ENCODE results near the gene CCDC83. TPM values are rescaled to one million over a fixed set of nuclear protein-coding genes. Genes with fewer than 3 reads are reported as not detected.
"Not testable (repeated sequence)": the region's sequence is repeated elsewhere in the genome, so short reads cannot be mapped to it uniquely, and the experiment has no call there.

Gene CCDC83
- total and polyA plus RNA-seq, 9 of the 15 experiments (the other 6 are each of a cell fraction or from before 2014, with no cell fraction given) = not detected

DNA sequence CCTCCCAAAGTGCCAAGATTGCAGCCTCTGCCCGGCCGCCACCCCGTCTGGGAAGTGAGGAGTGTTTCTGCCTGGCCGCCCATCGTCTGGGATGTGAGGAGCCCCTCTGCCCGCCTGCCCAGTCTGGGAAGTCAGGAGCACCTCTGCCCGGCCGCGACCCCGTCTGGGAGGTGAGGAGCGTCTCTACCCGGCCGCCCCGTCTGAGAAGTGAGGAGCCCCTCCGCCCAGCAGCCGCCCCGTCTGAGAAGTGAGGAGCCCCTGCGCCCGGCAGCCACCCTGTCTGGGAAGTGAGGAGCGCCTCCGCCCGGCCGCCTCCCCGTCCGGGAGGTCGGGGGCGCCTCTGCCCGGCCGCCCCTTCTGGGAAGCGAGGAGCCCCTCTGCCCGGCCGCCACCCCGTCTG lies 2.4 kb upstream of the CCDC83 start:
- H4K20me1 ChIP-seq (replicated peaks; ENCODE audit: control insufficient read depth, insufficient read depth, low read length); H3K27ac ChIP-seq (ENCODE audit: extremely low read depth, low read depth, low read length); DNase-seq (ENCODE audit: extremely low read depth in 1 of 4, low spot score in 3 of 4); CTCF ChIA-PET (ENCODE audit: low intra/inter-chr PET ratio); H3K9ac ChIP-seq (ENCODE audit: insufficient read depth in 1 of 2, low read depth in 2 of 2, low read length in 2 of 2); H3K36me3 ChIP-seq (ENCODE audit: control insufficient read depth, insufficient read depth, low read length); in situ Hi-C loops (cut with MboI); H3K4me3 ChIP-seq; POLR2A ChIA-PET; FAIRE-seq; BruUV-seq (replicated peaks); H3K9me3 ChIP-seq (replicated peaks; ENCODE audit: control insufficient read depth, insufficient read depth, low read depth, low read length); H3K4me2 ChIP-seq (ENCODE audit: insufficient read depth, low read length); ATAC-seq; H3K9me1 ChIP-seq (ENCODE audit: control insufficient read depth, insufficient read depth, low read length); H3K79me2 ChIP-seq (ENCODE audit: control insufficient read depth, insufficient read depth, low read length); H2AFZ ChIP-seq (ENCODE audit: low read depth, low read length); H3K27me3 ChIP-seq (ENCODE audit: control insufficient read depth in 2 of 2, insufficient read depth in 2 of 2, low read length in 2 of 2): not testable (repeated sequence)
- WGBS (ENCODE audit: insufficient coverage, low coverage, missing lambda C conversion rate) = 86% methylated on average over 19 of the region's 33 CpGs
- H3K4me1 ChIP-seq (replicated peaks in 1 of 2; ENCODE audit: control insufficient read depth in 2 of 2, insufficient read depth in 2 of 2, low read length in 2 of 2) = peaks cover 4 to 11% of the 10 kb centered on the region in 2 experiments; a peak in 2 of 5 replicates
- intact Hi-C loops (cut with micrococcal nuclease) = loop anchor here (5.0 to 10.0 kb wide), 2 partner anchors 192 to 565 kb away; no protein-coding TSS in a partner anchor

DNA sequence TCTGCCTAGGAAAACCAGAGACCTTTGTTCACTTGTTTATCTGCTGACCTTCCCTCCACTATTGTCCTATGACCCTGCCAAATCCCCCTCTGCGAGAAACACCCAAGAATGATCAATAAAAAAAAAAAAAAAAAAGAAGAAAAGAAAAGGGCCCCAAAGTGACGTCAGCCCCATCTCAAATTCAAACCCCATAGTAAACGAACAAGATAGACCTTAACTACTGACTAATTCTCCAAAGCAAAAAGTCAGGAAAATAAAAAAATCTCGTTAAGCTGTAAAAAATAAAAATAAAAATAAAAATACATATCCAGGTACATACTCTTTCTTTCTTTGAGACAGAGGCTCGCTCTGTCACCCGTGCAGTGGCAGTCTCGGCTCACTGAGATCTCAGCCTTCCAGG lies 1.6 kb upstream of the CCDC83 start:
- CTCF ChIA-PET (ENCODE audit: low intra/inter-chr PET ratio) = interaction anchor here (1.1 kb wide), 1 partner anchor 565 kb away, joined by 4 read pairs; no protein-coding TSS in a partner anchor
- H3K36me3 ChIP-seq (ENCODE audit: control insufficient read depth, insufficient read depth, low read length); H3K27ac ChIP-seq (ENCODE audit: extremely low read depth, low read depth, low read length); H4K20me1 ChIP-seq (replicated peaks; ENCODE audit: control insufficient read depth, insufficient read depth, low read length); BruUV-seq (replicated peaks); H2AFZ ChIP-seq (ENCODE audit: low read depth, low read length); H3K4me2 ChIP-seq (ENCODE audit: insufficient read depth, low read length); in situ Hi-C loops (cut with MboI); H3K9me1 ChIP-seq (ENCODE audit: control insufficient read depth, insufficient read depth, low read length); H3K4me3 ChIP-seq; DNase-seq (ENCODE audit: extremely low read depth in 1 of 4, low spot score in 3 of 4); H3K79me2 ChIP-seq (ENCODE audit: control insufficient read depth, insufficient read depth, low read length); H3K9ac ChIP-seq (ENCODE audit: insufficient read depth in 1 of 2, low read depth in 2 of 2, low read length in 2 of 2); ATAC-seq; H3K9me3 ChIP-seq (replicated peaks; ENCODE audit: control insufficient read depth, insufficient read depth, low read depth, low read length); POLR2A ChIA-PET; H3K27me3 ChIP-seq (ENCODE audit: control insufficient read depth in 2 of 2, insufficient read depth in 2 of 2, low read length in 2 of 2): not testable (repeated sequence)
- peak; percentile 77 for FAIRE-seq
- H3K4me1 ChIP-seq (replicated peaks in 1 of 2; ENCODE audit: control insufficient read depth in 2 of 2, insufficient read depth in 2 of 2, low read length in 2 of 2) = peaks cover 4 to 11% of the 10 kb centered on the region in 2 experiments; a peak in 2 of 5 replicates
- 62% methylated on average over 4 of the region's 7 CpGs for WGBS (ENCODE audit: insufficient coverage, low coverage, missing lambda C conversion rate)
- intact Hi-C loops (cut with micrococcal nuclease) = loop anchor here (5.0 to 10.0 kb wide), 2 partner anchors 191 to 564 kb away; no protein-coding TSS in a partner anchor

Data from K562 (cell line).